ENCODE data around the gene ADAT1.

DNA sequence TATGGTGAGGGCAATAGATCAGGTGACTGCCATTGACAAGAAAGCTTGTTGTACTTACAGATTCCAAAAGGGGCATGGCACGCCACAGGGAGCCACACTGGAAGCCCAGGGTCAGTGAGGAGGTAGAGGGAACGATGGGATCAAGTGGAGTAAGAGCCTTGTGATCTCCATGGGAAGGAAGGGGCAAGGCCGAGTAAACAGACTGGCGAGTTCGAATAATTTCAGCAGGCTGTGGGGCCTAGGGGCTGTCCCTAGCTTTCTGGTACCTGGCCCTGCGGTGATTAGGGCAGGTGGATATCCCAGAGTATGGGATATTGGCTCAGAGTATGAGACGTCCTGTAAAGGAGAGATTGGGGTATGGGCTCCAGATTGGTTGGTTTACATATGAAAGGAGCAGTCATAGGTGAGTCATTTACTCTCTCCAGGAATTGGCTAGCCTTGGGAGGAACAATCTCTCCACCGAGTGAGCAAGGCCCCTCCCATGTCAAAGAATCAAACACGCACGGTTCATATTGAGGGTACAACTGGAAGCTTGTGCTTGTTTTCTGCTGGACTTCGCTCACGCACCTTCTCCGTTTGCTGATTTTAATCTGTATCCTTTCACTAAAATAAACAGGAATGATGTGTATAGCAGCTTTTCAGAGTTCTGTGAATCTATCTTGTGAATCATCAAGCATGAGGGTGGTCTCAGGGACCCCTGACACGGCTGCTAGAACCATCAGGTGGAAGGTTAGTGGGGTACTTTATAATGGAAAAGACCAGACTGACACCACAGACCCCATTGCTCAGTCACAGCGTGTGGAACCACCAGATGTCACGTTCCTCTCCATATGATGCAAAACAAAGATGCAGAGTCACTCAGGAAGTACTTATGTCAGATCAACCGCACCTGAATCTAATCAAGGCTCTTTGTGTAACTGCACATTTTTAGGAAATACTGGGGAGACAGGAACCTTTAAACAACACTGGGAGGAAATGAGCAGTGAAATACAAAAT lies 29.0 kb downstream of the ADAT1 start:
- TF ChIP-seq, protein P1, sequence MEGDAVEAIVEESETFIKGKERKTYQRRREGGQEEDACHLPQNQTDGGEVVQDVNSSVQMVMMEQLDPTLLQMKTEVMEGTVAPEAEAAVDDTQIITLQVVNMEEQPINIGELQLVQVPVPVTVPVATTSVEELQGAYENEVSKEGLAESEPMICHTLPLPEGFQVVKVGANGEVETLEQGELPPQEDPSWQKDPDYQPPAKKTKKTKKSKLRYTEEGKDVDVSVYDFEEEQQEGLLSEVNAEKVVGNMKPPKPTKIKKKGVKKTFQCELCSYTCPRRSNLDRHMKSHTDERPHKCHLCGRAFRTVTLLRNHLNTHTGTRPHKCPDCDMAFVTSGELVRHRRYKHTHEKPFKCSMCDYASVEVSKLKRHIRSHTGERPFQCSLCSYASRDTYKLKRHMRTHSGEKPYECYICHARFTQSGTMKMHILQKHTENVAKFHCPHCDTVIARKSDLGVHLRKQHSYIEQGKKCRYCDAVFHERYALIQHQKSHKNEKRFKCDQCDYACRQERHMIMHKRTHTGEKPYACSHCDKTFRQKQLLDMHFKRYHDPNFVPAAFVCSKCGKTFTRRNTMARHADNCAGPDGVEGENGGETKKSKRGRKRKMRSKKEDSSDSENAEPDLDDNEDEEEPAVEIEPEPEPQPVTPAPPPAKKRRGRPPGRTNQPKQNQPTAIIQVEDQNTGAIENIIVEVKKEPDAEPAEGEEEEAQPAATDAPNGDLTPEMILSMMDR (IDR thresholded peaks at IDR 0.05 in 4 of 5, conservative IDR thresholded peaks at IDR 0.05 in 1 of 5), result no peak
- no peak for TF ChIP-seq POLR2A (IDR thresholded peaks at IDR 0.05)
